ENCODE results near the gene LMO7. TPM values are rescaled to one million over a fixed set of nuclear protein-coding genes. Genes with fewer than 3 reads are reported as not detected.

Gene LMO7
- total RNA-seq, 4 donors from 2014 or later: 60.5 to 108 (median 75.6) TPM

- intact Hi-C loops (cut with DNase I; ENCODE audit: low total_unique reads): no loop called here
- no peak overlapping the region for H3K4me3 ChIP-seq (ENCODE audit: low read depth, poor library complexity, severe bottlenecking)
- DNase-seq (ENCODE audit: low spot score in 2 of 2): no peak
- no peak for TF ChIP-seq CTCF (IDR thresholded peaks at IDR 0.05)
- no peak for TF ChIP-seq POLR2A (IDR thresholded peaks at IDR 0.05)
Observed at GRCh38 chr13:75757336-75757735, 121.2 kb downstream of the LMO7 start.

- no peak for DNase-seq (ENCODE audit: low spot score in 2 of 2)
- 95 to 96% methylated on average over 7 of the region's 7 CpGs for WGBS, 2 donors
- intact Hi-C loops (cut with DNase I; ENCODE audit: low total_unique reads): no loop called here
- TF ChIP-seq POLR2A (IDR thresholded peaks at IDR 0.05): no peak
- no peak for TF ChIP-seq CTCF (IDR thresholded peaks at IDR 0.05)
- no peak overlapping the region for H3K4me3 ChIP-seq (ENCODE audit: low read depth, poor library complexity, severe bottlenecking)
Observed at GRCh38 chr13:75759531-75759930, 123.4 kb downstream of the LMO7 start.

- 38 to 39% methylated on average over 9 of the region's 9 CpGs for WGBS, 2 donors
- no peak for TF ChIP-seq POLR2A (IDR thresholded peaks at IDR 0.05)
- TF ChIP-seq CTCF (IDR thresholded peaks at IDR 0.05): no peak
- no peak overlapping the region for H3K4me3 ChIP-seq (ENCODE audit: low read depth, poor library complexity, severe bottlenecking)
- intact Hi-C loops (cut with DNase I; ENCODE audit: low total_unique reads): no loop called here
- no peak for DNase-seq (ENCODE audit: low spot score in 2 of 2)
Observed at GRCh38 chr13:75760131-75761021, 124.2 kb downstream of the LMO7 start.

GRCh38 chr13:75761369-75761768 lies 125.2 kb downstream of the LMO7 start:
- intact Hi-C loops (cut with DNase I; ENCODE audit: low total_unique reads): no loop called here
- no peak for TF ChIP-seq CTCF (IDR thresholded peaks at IDR 0.05)
- TF ChIP-seq POLR2A (IDR thresholded peaks at IDR 0.05): no peak
- DNase-seq (ENCODE audit: low spot score in 2 of 2): no peak
- WGBS, 2 donors: 37 to 43% methylated on average over 3 of the region's 3 CpGs
- H3K4me3 ChIP-seq (ENCODE audit: low read depth, poor library complexity, severe bottlenecking): no peak overlapping the region

GRCh38 chr13:75762076-75762937 lies 126.2 kb downstream of the LMO7 start:
- TF ChIP-seq POLR2A (IDR thresholded peaks at IDR 0.05) (no peak), CTCF (IDR thresholded peaks at IDR 0.05) (no peak)
- DNase-seq (ENCODE audit: low spot score in 2 of 2): peak in 1 of 2 donors; percentile 26
- 30 to 42% methylated on average over 7 of the region's 7 CpGs for WGBS, 2 donors
- H3K4me3 ChIP-seq (ENCODE audit: low read depth, poor library complexity, severe bottlenecking): no peak overlapping the region
- intact Hi-C loops (cut with DNase I; ENCODE audit: low total_unique reads): no loop called here
